ENCODE results near the gene TTC34.
"Not testable (repeated sequence)": the region's sequence is repeated elsewhere in the genome, so short reads cannot be mapped to it uniquely, and the experiment has no call there.

The TTC34 gene

GRCh38 chr1:2659806-2660205 lies 141.7 kb downstream of the TTC34 start:
- DNase-seq (ENCODE audit: low spot score) = not testable (repeated sequence)

DNA sequence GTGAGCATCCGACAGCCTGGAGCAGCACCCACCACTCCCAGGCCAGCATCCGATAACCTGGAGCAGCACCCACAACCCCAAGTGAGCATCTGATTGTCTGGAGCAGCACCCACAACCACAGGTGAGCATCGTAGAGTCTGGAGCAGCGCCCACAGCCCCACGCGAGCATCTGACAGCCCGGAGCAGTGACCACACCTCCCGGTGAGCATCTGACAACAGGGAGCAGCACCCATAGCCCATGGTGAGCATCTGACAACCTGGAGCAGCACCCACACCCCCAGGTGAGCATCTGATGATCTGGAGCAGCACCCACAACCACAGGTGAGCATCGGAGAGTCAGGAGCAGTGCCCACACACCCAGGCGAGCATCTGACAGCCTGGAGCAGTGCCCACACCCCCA lies 143.6 kb downstream of the TTC34 start:
- DNase-seq (ENCODE audit: low spot score) = not testable (repeated sequence)

DNA sequence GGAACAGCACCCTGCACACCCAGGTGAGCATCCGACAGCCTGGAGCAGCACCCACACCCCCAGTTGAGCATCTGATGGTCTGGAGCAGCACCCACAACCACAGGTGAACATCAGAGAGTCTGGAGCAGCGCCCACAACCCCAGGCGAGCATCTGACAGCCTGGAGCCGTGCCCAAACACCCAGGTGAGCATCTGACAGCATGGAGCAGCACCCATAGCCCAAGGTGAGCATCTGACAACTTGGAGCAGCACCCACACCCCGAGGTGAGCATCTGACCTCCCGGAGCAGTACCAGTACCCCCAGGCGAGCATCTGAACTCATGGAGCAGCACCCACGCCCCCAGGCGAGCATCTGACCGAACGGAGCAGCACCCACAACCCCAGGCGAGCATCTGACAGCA lies 144.4 kb downstream of the TTC34 start:
- DNase-seq (ENCODE audit: low spot score) = not testable (repeated sequence)

DNA sequence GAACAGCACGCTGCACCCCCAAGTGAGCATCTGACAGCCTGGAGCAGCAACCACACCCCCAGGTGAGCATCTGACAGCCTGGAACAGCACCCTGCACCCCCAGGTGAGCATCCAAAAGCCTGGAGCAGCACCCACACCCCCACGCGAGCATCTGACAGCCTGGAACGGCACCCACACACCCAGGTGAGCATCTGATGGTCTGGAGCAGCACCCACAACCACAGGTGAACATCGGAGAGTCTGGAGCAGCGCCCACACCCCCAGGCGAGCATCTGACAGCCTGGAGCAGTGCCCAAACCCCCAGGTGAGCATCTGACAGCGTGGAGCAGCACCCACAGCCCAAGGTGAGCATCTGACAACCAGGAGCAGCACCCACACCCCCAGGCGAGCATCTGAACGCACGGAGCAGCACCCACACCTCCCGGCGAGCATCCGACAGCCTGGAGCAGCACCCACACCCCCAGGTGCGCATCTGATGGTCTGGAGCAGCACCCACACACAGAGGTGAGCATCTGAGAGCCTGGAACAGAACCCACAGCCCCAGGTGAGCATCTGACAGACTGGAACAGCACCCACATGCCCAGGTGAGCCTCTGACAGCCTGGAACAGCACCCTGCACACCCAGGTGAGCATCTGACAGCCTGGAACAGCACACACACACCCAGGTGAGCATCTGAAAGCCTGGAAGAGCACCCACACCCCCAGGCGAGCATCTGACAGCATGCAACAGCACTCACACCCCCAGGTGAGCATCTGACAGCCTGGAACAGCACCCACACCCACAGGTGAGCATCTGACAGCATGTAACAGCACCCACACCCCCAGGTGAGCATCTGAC lies 145.7 kb downstream of the TTC34 start:
- not testable (repeated sequence) for DNase-seq (ENCODE audit: low spot score)

DNA sequence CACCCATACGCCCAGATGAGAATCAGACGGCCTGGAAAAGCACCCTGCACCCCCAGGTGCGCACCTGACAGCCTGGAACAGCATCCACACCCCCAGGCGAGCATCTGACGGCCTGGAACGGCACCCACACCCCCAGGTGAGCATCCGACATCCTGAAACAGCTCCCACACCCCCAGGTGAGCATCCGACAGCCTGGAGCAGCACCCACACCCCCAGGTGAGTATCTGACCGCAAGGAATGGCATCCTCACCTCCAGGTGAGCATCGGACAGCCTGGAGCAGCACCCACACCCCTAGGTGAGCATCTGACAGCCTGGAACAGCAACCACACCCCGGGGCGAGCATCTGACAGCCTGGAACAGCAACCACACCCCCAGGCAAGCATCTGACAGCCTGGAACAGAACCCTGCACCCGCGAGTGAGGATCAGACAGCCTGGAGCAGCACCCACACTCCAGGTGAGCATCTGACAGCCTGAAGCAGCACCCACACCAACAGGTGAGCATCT lies 147.0 kb downstream of the TTC34 start:
- DNase-seq (ENCODE audit: low spot score) = not testable (repeated sequence)

DNA sequence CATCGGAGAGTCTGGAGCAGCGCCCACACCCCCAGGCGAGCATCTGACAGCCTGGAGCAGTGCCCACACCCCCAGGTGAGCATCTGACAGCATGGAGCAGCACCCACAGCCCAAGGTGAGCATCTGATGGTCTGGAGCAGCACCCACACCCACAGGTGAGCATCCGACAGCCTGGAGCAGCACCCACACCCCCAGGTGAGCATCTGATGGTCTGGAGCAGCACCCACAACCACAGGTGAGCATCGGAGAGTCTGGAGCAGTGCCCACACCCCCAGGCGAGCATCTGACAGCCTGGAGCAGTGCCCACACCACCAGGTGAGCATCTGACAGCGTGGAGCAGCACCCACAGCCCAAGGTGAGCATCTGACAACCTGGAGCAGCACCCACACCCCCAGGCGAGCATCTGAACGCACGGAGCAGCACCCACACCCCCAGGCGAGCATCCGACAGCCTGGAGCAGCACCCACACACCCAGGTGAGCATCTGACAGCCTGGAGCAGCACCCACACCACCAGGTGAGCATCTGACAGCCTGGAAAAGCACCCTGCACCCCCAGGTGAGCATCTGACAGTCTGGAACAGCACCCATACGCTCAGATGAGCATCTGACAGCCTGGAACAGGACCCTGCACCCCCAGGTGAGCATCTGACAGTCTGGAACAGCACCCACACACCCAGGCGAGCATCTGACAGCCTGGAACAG lies 147.6 kb downstream of the TTC34 start:
- DNase-seq (ENCODE audit: low spot score) = not testable (repeated sequence)

GRCh38 chr1:2652926-2653571 lies 148.4 kb downstream of the TTC34 start:
- not testable (repeated sequence) for DNase-seq (ENCODE audit: low spot score)

DNA sequence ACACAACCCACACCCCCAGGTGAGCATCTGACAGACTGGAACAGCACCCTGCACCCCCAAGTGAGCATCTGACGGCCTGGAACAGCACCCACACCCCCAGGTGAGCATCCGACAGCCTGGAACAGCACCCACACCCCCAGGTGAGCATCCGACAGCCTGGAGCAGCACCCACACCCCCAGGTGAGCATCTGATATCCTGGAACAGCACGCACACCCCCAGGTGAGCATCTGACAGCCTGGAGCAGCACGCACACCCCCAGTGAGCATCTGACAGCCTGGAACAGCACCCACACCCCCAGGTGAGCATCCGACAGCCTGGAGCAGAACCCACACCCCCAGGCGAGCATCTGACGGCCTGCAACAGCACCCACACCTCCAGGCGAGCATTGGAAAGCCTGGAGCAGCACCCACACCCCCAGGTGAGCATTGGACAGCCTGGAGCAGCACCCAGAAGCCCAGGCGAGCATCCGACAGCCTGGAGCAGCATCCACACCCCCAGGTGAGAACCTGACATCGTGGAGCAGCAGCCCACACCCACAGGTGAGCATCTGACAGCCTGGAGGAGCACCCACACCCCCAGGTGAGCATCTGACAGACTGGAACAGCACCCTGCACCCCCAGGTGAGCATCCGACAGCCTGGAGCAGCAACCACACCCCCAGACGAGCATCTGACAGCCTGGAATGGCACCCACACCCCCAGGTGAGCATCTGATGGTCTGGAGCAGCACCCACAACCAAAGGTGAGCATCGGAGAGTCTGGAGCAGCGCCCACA lies 149.2 kb downstream of the TTC34 start:
- DNase-seq (ENCODE audit: low spot score) = not testable (repeated sequence)

DNA sequence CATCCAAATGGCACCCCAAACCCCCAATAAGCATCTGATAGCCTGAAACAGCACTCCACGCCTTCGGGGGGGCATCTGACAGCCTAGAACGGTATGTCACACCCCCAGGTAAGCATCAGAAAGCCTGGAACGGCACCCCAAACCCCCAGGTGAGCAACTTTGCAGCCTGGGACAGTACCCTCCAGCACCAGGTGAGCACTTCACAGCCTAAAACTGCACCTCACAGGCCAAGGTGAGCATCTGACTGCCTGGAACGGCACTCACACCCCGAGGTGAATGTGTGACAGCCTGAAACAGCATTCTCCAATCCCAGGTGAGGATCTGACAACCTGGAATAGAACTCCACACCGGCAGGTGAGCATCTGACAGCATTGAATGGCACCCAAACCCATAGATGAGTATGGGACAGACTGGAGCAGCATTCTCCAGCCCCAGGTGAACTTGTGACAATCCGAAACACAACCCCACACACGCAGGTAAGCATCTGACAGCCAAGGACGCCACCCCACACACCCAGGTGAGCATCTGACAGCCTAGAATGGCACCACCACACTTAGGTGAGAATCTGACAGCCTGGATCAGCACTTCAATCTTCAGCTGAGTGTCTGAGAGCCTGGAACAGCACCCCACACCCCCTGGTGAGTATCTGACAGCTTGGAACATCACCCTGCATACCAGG lies 150.4 kb downstream of the TTC34 start:
- DNase-seq (ENCODE audit: low spot score) = no peak

DNA sequence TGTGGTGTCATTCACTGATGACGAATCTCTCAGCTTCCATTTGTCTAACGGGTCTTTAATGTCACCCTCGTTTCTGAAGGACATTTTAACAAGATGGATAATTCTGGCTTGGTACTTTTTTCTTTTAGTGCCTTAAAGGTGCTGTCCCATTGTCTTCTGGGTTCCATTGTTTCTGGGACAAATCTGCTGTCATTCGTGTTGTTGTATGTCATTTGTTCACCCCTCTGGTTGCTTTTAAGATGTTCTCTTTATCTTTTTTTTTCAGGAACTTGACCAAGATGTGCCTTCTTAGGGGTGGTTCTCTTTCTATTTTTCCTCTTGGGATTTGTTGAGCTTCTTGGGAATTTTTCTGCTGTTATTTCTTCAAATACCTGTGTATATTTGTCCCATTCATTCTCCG lies 154.7 kb downstream of the TTC34 start:
- no peak for DNase-seq (ENCODE audit: low spot score)

GRCh38 chr1:2645776-2646175 lies 155.7 kb downstream of the TTC34 start:
- no peak for DNase-seq (ENCODE audit: low spot score)

DNA sequence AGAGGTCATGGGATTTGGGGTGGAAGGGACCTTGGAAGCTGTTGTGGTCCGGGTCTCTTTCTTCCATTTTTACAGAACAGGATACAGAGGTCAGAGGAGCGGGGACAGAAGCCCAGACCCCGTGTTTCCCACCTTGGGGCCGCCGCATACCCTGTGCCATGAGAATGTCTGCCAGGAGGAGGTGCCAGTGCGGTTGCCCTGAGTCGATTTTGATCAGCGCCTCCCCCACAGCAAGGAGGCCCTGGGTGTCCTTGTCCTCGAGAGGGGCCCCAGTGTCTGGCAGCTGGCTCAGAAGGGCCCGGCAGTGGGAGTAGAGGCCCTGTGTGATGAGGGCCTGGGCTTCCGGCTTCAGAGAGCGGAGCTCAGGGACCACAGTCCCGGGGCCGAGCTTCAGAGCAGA lies 156.3 kb downstream of the TTC34 start:
- DNase-seq (ENCODE audit: low spot score) = no peak

DNA sequence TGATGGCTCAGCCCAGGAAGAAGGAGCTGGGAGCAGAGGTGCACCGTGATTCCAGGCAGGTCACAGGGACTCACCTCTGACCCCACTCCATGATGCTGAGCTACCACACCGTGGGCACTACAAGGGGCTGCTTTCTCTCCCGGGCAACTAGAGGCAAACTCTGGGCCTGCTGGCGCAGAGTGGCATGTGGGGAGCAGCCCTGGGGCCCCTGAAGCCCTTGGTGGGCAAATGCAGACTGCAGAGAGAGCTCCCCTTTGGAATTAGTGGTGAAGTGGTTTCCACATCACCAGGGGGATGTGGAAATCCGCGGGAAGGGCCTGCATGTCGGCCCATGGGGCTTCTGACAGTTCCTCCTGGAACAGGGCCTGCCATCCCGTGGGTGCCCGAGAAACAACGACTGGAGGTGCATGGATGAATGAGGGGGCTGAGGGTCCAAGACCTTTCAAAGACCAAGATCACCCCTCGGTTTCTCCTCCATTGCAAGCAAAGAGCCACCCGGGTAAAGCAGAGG lies 156.8 kb downstream of the TTC34 start:
- no peak for DNase-seq (ENCODE audit: low spot score)

- no peak for DNase-seq (ENCODE audit: low spot score)
These were observed 157.3 kb downstream of the TTC34 start for GRCh38 chr1:2644171-2644570.

DNA sequence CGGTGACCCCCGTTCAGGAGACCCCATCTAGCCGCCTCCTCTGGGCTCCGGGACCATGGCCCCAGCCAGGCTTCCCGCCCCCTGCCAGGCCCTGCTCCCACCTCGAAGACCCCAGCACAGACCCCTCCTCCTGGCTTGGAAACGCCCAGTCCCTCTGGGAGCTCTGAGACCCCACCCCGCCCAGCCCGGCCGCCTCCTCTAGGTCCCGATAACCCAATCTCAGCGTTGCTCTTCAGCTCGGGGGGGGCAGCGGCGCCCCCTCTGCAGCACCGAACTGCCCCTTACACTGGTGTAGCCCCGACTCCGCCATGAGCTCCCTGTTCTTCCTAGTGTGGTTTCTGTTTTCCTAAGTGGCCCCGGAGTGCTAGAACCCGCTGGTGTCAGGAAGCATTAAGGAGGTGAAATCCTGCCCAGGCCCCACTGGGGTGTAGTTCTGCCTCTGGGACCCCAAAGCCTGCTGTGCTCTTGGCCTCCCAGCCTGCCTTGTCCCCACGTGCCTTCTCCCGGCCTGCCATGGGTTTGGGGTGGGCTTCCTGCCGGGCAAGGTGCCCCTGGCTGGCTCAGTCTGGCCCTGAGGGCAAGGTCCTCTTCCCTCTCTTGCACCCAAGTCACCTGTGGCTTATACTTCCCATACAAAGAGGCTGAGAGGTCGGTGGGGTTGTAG lies 157.9 kb downstream of the TTC34 start:
- DNase-seq (ENCODE audit: low spot score) = no peak

DNA sequence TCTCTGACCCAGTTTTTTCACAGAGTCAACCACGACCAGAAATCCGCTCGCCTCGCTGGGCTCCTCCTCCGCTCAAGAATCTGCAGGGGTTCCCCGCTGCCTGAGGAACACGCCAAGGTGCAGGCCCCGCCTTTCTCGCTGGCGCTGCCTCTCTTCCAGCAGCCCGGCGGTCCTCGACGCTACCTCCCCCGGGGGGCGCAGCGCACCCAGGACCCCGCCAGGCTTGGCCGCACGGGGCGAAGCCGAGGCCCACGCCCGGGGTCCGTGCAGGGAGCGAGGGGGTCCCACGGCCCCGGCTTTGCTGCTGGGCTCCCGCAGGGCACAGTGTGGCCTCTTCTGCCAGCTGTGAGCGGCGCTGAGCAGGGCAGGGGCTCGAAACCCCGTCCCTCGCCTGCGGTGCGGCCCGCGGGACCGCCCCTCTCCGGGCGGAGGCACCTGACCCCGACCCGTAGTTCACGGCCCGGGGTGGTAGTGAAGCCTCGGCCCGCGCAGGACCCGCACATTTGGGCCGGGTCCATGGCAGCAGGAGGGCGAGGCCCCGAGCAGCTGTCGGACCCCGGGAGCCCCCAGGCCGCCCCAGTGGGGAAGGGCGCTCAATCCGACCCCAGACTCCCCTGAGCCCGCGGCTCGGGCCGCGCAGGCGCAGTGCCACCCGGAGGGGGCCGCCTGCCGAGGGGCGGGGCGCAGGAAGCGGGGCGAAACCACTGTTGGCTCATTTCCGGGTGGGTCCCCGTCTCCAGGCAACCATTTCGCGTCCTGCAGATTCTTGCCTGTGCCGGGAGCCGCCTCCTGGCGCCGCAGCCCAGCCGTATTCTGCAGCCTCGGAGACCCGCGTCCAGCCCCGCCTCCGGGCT lies 158.7 kb downstream of the TTC34 start:
- peak; percentile 17 for DNase-seq (ENCODE audit: low spot score)

DNA sequence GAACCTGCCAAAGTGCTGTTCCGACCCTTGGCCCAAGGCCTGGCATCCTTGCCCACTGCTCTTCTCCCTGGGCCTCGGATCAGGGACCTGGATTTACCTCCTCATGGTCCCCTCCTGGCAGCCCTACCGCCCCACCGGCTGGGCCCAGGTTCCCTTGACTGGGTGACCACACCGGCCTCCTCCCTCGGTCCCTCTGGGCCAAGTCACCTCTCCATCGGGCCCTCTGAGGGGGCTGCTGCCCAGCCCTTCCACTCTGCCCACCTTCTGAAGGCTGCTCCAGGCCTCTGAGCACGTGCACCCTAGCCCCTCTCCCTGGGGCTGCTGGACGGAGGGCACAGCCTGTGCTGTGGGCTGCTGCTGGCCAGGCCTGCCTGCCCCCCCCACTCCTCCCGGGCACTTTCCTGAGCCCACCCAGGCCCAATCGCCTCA lies 159.3 kb downstream of the TTC34 start:
- DNase-seq (ENCODE audit: low spot score) = no peak

DNA sequence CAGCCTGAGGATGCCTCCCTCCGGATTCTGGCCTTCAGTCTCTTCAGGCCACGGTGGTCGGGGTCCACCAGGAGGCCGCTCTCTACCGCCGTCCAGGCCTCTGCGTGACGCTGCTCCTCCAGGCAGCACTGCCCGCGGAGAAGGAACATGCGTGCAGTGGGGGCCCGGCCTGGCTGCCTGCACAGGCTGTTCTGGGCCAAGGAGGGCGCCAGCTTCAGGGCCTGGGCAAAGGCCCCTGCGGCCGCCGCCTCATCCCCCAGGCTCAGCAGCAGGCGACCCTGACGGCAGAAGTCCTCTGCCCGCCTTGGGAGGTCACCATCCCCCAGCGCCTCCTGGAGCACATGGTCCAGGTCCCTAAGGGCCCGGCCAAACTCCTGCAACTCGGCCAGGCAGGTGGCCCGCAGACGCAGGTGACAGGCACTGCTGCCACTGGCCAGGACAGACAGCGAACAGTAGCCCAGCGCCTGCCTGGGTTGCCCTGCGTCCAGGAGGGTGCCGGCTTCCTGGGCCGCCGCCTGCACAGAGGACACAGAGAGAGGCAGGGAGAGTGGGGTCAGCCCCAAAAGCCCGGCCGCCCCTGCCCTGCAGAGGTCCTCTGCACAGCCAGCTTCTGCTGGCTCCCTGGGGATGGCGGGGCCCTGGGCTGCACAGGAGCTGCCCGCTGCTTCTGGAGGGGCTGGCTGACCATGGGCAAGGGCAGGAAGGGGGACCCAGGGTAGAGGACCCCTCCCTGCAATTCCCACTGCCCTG lies 159.9 kb downstream of the TTC34 start:
- DNase-seq (ENCODE audit: low spot score) = no peak

GRCh38 chr1:2640626-2641025 lies 160.9 kb downstream of the TTC34 start:
- no peak for DNase-seq (ENCODE audit: low spot score)

Measured in hematopoietic multipotent progenitor cell treated with erythropoietin and hydrocortisone succinate and interleukin-3 and kit ligand, for 17 days (in vitro differentiated cells).